Measurements from ENCODE around the gene KCNK4.

Gene KCNK4

DNA sequence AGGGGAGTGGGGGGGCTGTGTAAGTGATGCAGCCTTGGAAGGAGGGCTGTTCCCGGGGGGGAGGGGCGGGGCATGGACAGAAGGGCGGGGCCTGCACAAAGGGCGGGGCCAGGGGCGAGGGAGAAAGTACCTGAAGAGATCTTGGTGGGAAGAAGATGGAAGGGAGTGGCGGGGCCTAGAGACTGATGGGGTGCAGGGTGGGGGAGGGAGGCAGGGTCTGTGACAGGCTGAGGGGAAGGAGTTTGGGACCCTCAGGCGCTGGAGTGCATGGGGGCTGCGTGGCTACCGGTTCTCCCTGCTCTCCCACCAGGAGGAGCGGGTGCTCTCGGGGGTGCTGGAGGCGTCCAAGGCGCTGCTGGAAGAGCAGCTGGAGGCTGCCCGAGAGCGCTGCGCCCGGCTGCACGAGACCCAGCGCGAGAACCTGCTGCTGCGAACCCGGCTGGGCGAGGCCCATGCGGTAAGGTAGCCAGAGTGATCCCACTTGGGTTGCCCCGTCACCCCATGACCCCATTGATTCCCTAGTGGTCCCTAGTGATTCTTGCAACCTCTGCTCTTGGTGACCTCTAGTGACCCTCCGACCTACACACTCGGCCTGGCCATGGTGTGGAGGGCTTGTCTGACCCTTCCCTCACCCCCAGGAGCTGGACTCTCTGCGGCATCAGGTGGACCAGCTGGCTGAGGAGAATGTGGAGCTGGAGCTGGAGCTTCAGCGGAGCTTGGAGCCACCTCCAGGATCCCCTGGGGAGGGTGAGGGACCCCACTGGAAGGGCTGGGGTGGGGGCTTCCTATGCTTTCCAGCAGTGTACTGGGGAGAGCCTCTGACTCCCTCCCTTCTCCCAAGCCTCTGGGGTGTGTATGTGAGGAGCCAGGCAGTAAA is 52.0 kb downstream of the KCNK4 start:
- H3K27ac ChIP-seq, result no peak overlapping the region
- H3K36me3 ChIP-seq (ENCODE audit: insufficient read depth), result no peaks in the 10 kb centered on the region
- no peak for TF ChIP-seq CTCF (conservative IDR thresholded peaks at IDR 0.05; ENCODE audit: low read depth, low read length)
- peaks cover 29% of the 10 kb centered on the region for H3K4me1 ChIP-seq (ENCODE audit: low read depth, poor library complexity, severe bottlenecking)
- no peaks in the 10 kb centered on the region for H3K27me3 ChIP-seq (ENCODE audit: insufficient read depth, low read depth)
- H3K79me2 ChIP-seq (ENCODE audit: insufficient read depth, low read depth), result no peaks in the 10 kb centered on the region
- no peak overlapping the region for H3K4me3 ChIP-seq (IDR thresholded peaks at IDR 0.05; ENCODE audit: insufficient read depth, low read depth, low read length)
- H4K20me1 ChIP-seq (ENCODE audit: insufficient read depth), result no peaks in the 10 kb centered on the region
- H2AFZ ChIP-seq (ENCODE audit: low read depth), result no peak overlapping the region
- no peak overlapping the region for H3K4me2 ChIP-seq
- no peak overlapping the region for H3K9ac ChIP-seq

- no peak for TF ChIP-seq CTCF (conservative IDR thresholded peaks at IDR 0.05; ENCODE audit: low read depth, low read length)
- Histone ChIP-seq H3K4me2 (no peak overlapping the region), H2AFZ (ENCODE audit: low read depth) (no peak overlapping the region), H3K36me3 (ENCODE audit: insufficient read depth) (no peaks in the 10 kb centered on the region), H3K4me1 (ENCODE audit: low read depth, poor library complexity, severe bottlenecking) (peaks cover 27% of the 10 kb centered on the region), H4K20me1 (ENCODE audit: insufficient read depth) (no peaks in the 10 kb centered on the region), H3K9ac (no peak overlapping the region), H3K4me3 (IDR thresholded peaks at IDR 0.05; ENCODE audit: insufficient read depth, low read depth, low read length) (no peak overlapping the region), H3K27ac (no peak overlapping the region), H3K27me3 (ENCODE audit: insufficient read depth, low read depth) (no peaks in the 10 kb centered on the region), H3K79me2 (ENCODE audit: insufficient read depth, low read depth) (no peaks in the 10 kb centered on the region)
Observed at GRCh38 chr11:64343767-64344559, 52.9 kb downstream of the KCNK4 start.

DNA sequence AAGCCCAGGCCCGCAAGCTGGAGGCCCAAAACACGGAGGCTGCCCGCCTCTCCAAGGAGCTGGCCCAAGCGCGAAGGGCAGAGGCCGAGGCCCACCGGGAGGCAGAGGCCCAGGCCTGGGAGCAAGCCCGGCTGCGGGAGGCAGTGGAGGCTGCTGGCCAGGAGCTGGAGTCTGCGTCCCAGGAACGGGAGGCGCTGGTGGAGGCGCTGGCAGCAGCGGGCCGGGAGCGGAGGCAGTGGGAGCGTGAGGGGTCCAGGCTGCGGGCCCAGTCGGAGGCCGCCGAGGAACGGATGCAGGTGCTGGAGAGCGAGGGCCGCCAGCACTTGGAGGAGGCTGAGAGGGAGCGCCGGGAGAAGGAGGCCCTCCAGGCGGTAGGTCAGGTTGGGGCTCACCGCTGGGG is 53.7 kb downstream of the KCNK4 start:
- peaks cover 19% of the 10 kb centered on the region for H3K4me1 ChIP-seq (ENCODE audit: low read depth, poor library complexity, severe bottlenecking)
- H3K27me3 ChIP-seq (ENCODE audit: insufficient read depth, low read depth), result no peaks in the 10 kb centered on the region
- no peak for TF ChIP-seq CTCF (conservative IDR thresholded peaks at IDR 0.05; ENCODE audit: low read depth, low read length)
- H3K36me3 ChIP-seq (ENCODE audit: insufficient read depth), result no peaks in the 10 kb centered on the region
- no peak overlapping the region for H3K4me3 ChIP-seq (IDR thresholded peaks at IDR 0.05; ENCODE audit: insufficient read depth, low read depth, low read length)
- no peak overlapping the region for H3K9ac ChIP-seq
- no peaks in the 10 kb centered on the region for H4K20me1 ChIP-seq (ENCODE audit: insufficient read depth)
- no peaks in the 10 kb centered on the region for H3K79me2 ChIP-seq (ENCODE audit: insufficient read depth, low read depth)
- no peak overlapping the region for H3K4me2 ChIP-seq
- no peak overlapping the region for H3K27ac ChIP-seq
- H2AFZ ChIP-seq (ENCODE audit: low read depth), result no peak overlapping the region

DNA sequence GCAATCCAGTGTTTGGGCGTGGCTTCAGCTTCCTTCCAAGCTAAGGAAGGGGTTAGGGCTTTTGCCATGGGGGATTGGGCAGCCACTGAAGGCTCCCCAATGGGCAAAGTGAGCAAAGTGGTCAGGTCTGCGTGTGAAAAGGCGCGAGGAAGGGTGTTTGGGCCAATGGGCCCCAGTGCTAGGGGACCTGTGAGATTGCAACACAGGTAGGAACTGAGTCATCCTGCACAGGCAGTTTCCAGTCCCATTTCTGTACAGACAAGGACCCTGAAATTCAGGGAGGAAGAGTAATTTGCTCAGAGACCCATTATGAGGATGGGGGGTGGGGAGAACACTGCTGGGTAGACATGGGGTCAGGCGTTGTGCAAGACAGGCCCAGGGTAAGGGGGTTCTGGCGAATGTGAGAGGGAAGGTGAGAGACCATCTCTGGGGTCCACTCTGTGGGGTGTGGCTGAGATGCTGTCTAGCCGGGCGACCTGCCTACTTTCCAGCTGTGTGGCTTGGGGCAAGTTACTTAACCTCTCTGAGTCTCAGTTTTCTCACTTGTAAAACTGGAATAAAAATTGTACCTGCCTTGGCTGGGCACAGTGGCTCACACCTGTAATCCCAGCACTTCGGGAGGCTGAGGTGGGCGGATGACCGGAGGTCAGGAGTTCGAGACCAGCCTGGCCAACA is 56.2 kb downstream of the KCNK4 start:
- Histone ChIP-seq H3K4me3 (IDR thresholded peaks at IDR 0.05; ENCODE audit: insufficient read depth, low read depth, low read length) (no peak overlapping the region), H3K4me1 (ENCODE audit: low read depth, poor library complexity, severe bottlenecking) (peaks cover under 1% of the 10 kb centered on the region), H3K27ac (no peak overlapping the region), H3K79me2 (ENCODE audit: insufficient read depth, low read depth) (no peaks in the 10 kb centered on the region), H3K9ac (no peak overlapping the region), H2AFZ (ENCODE audit: low read depth) (no peak overlapping the region), H3K27me3 (ENCODE audit: insufficient read depth, low read depth) (no peaks in the 10 kb centered on the region), H4K20me1 (ENCODE audit: insufficient read depth) (no peaks in the 10 kb centered on the region), H3K4me2 (no peak overlapping the region), H3K36me3 (ENCODE audit: insufficient read depth) (no peaks in the 10 kb centered on the region)
- TF ChIP-seq CTCF (conservative IDR thresholded peaks at IDR 0.05; ENCODE audit: low read depth, low read length), result no peak
